Mononuclear cell (primary cell): ENCODE data around the gene DNAI2. TPM values are rescaled to one million over a fixed set of nuclear protein-coding genes. Genes with fewer than 3 reads are reported as not detected.

Experiments
- H3K27me3 ChIP-seq: 2 replicates; pipeline ENCODE4 v1.6.0; 2011; ENCODE audit warnings: low read length, control low read depth; ENCODE audit not compliant: insufficient read depth
- H3K4me1 ChIP-seq: 2 replicates; pipeline ENCODE4 v1.5.1; 2011; ENCODE audit warnings: mild to moderate bottlenecking, low read length, control low read depth; ENCODE audit not compliant: insufficient read depth
- H3K4me3 ChIP-seq: 2 replicates; pipeline ENCODE4 v1.5.1; 2011; ENCODE audit warnings: mild to moderate bottlenecking, low read length, moderate library complexity
- H3K9me3 ChIP-seq: 2 replicates; pipeline ENCODE4 v1.5.1; 2011; ENCODE audit warnings: low read depth, mild to moderate bottlenecking, control low read depth, low read length
- total RNA-seq: library from RNA; depleted of rRNA; stranded (reverse); fragments of >200 nt; gene quantifications from one replicate; pipeline ENCODE4 v1.2.3, GENCODE V29; 2012

The DNAI2 gene
- 0.21 TPM for total RNA-seq

- Histone ChIP-seq H3K4me3 (no peak within 1 kb of the TSS), H3K9me3 (no peaks in the 10 kb centered on the region), H3K27me3 (no peaks in the 10 kb centered on the region), H3K4me1 (peaks cover 19% of the 10 kb centered on the region)
These were observed at the start of gene DNAI2 for GRCh38 chr17:74274060-74274708. DNAI2 (plus strand) TSS chr17:74274234; CDS start chr17:74281818, 7,584 bp downstream.

GRCh38 chr17:74224959-74225725 is 48.9 kb upstream of the DNAI2 start:
- Histone ChIP-seq H3K27me3 (no peaks in the 10 kb centered on the region), H3K4me1 (peaks cover 5% of the 10 kb centered on the region), H3K4me3 (no peak overlapping the region), H3K9me3 (no peaks in the 10 kb centered on the region)

- Histone ChIP-seq H3K4me1 (no peaks in the 10 kb centered on the region), H3K27me3 (no peaks in the 10 kb centered on the region), H3K4me3 (no peak overlapping the region), H3K9me3 (no peaks in the 10 kb centered on the region)
These were observed 47.8 kb upstream of the DNAI2 start for GRCh38 chr17:74226252-74226651.

GRCh38 chr17:74227271-74228080 is 46.6 kb upstream of the DNAI2 start:
- Histone ChIP-seq H3K27me3 (no peaks in the 10 kb centered on the region), H3K9me3 (no peaks in the 10 kb centered on the region), H3K4me1 (no peaks in the 10 kb centered on the region), H3K4me3 (no peak overlapping the region)

- H3K4me1 ChIP-seq, result no peaks in the 10 kb centered on the region
- no peaks in the 10 kb centered on the region for H3K27me3 ChIP-seq
- no peak overlapping the region for H3K4me3 ChIP-seq
- H3K9me3 ChIP-seq, result no peaks in the 10 kb centered on the region
These were observed 45.6 kb upstream of the DNAI2 start for GRCh38 chr17:74228306-74228978.

GRCh38 chr17:74230896-74231295 is 43.1 kb upstream of the DNAI2 start:
- no peaks in the 10 kb centered on the region for H3K27me3 ChIP-seq
- H3K9me3 ChIP-seq, result no peaks in the 10 kb centered on the region
- peaks cover 19% of the 10 kb centered on the region for H3K4me1 ChIP-seq
- H3K4me3 ChIP-seq, result no peak overlapping the region

- Histone ChIP-seq H3K4me3 (no peak overlapping the region), H3K9me3 (no peaks in the 10 kb centered on the region), H3K27me3 (no peaks in the 10 kb centered on the region), H3K4me1 (peaks cover 19% of the 10 kb centered on the region)
These were observed 41.8 kb upstream of the DNAI2 start for GRCh38 chr17:74231928-74232907.

- H3K4me3 ChIP-seq, result no peak overlapping the region
- H3K27me3 ChIP-seq, result no peaks in the 10 kb centered on the region
- H3K9me3 ChIP-seq, result no peaks in the 10 kb centered on the region
- H3K4me1 ChIP-seq, result peaks cover 22% of the 10 kb centered on the region
These were observed 40.1 kb upstream of the DNAI2 start for GRCh38 chr17:74233937-74234336.

- Histone ChIP-seq H3K27me3 (no peaks in the 10 kb centered on the region), H3K4me1 (peaks cover 25% of the 10 kb centered on the region), H3K9me3 (no peaks in the 10 kb centered on the region), H3K4me3 (no peak overlapping the region)
These were observed 39.5 kb upstream of the DNAI2 start for GRCh38 chr17:74234486-74234885.

- peaks cover 27% of the 10 kb centered on the region for H3K4me1 ChIP-seq
- no peaks in the 10 kb centered on the region for H3K27me3 ChIP-seq
- H3K4me3 ChIP-seq, result no peak overlapping the region
- no peaks in the 10 kb centered on the region for H3K9me3 ChIP-seq
These were observed 38.9 kb upstream of the DNAI2 start for GRCh38 chr17:74235040-74235581.

- Histone ChIP-seq H3K9me3 (no peaks in the 10 kb centered on the region), H3K4me1 (peaks cover 27% of the 10 kb centered on the region)
These were observed 38.1 kb upstream of the DNAI2 start for GRCh38 chr17:74235911-74236371.

GRCh38 chr17:74237321-74237720 is 36.7 kb upstream of the DNAI2 start:
- Histone ChIP-seq H3K4me3 (no peak overlapping the region), H3K27me3 (no peaks in the 10 kb centered on the region), H3K9me3 (no peaks in the 10 kb centered on the region), H3K4me1 (peaks cover 30% of the 10 kb centered on the region)

More at GRCh38 chr17:74235911-74236371, 38.1 kb upstream of the DNAI2 start:
- H3K27me3 ChIP-seq, result no peaks in the 10 kb centered on the region
- no peak overlapping the region for H3K4me3 ChIP-seq

GRCh38 chr17:74239172-74239571 is 34.9 kb upstream of the DNAI2 start:
- Histone ChIP-seq H3K4me3 (no peak overlapping the region), H3K9me3 (no peaks in the 10 kb centered on the region), H3K4me1 (peaks cover 25% of the 10 kb centered on the region), H3K27me3 (no peaks in the 10 kb centered on the region)
